Fibroblast of lung (primary cell): ENCODE results near the gene ZP1. TPM values are rescaled to one million over a fixed set of nuclear protein-coding genes. Genes with fewer than 3 reads are reported as not detected.

ENCODE experiments used
- DNase-seq, 2 donors: peaks; one replicate each; pipeline versions ENCODE4 v3.0.0 to v3.0.0-alpha.2; 2010; ENCODE audit warnings: low read depth in 2 of 2
- H2AFZ ChIP-seq: 2 replicates; pipeline ENCODE4 v1.5.1; 2012; ENCODE audit warnings: low read length, control low read depth, inconsistent platforms
- H3K27ac ChIP-seq: 2 replicates; pipeline ENCODE4 v1.5.1; 2011; ENCODE audit warnings: low read length, control low read depth; ENCODE audit not compliant: insufficient read depth
- H3K27me3 ChIP-seq: 2 replicates; pipeline ENCODE4 v1.5.1; 2011; ENCODE audit warnings: mild to moderate bottlenecking, low read length; ENCODE audit not compliant: control insufficient read depth, insufficient read depth
- H3K36me3 ChIP-seq: 2 replicates; pipeline ENCODE4 v1.5.1; 2011; ENCODE audit warnings: low read length; ENCODE audit not compliant: control insufficient read depth, insufficient read depth
- H3K4me1 ChIP-seq: 2 replicates; pipeline ENCODE4 v1.5.1; 2011; ENCODE audit warnings: low read length; ENCODE audit not compliant: control insufficient read depth, insufficient read depth; ENCODE audit errors: extremely low read depth
- H3K4me2 ChIP-seq: 2 replicates; pipeline ENCODE4 v1.5.1; 2011; ENCODE audit warnings: low read length, control low read depth; ENCODE audit not compliant: insufficient read depth; ENCODE audit errors: extremely low read depth
- H3K4me3 ChIP-seq, 4 experiments: fragments of 200-600 bp in 1 of 4; sonication (generic) in 1 of 4; replicated peaks in 1 of 4; 2 replicates each; pipeline ENCODE4 v1.5.1; 2011 to 2016; ENCODE audit warnings: low read length in 4 of 4, low read depth in 3 of 4, mild to moderate bottlenecking in 3 of 4, control low read depth in 2 of 4, inconsistent platforms in 1 of 4, mixed read lengths in 1 of 4; ENCODE audit not compliant: insufficient read depth in 1 of 4; ENCODE audit errors: control extremely low read depth in 1 of 4
- H3K79me2 ChIP-seq: 2 replicates; pipeline ENCODE4 v1.5.1; 2012; ENCODE audit warnings: mild to moderate bottlenecking, low read length, inconsistent platforms; ENCODE audit not compliant: control insufficient read depth, insufficient read depth
- H3K9ac ChIP-seq: 2 replicates; pipeline ENCODE4 v1.5.1; 2011; ENCODE audit warnings: mild to moderate bottlenecking, low read length, control low read depth; ENCODE audit not compliant: insufficient read depth
- H3K9me3 ChIP-seq: 2 replicates; pipeline ENCODE4 v1.5.1; 2012; ENCODE audit warnings: low read depth, low read length; ENCODE audit not compliant: control insufficient read depth, insufficient read depth
- H4K20me1 ChIP-seq: 2 replicates; pipeline ENCODE4 v1.5.1; 2011; ENCODE audit warnings: low read length; ENCODE audit not compliant: control insufficient read depth, insufficient read depth; ENCODE audit errors: extremely low read depth
- EZH2 ChIP-seq: IDR thresholded peaks from 2 replicates; pipeline ENCODE4 v1.5.1; 2012; ENCODE audit warnings: low read length, control low read depth, mild to moderate bottlenecking; ENCODE audit errors: missing control alignments
- polyA plus RNA-seq, 2 donors: library from polyadenylated mRNA; depleted of rRNA in 1 of 2; stranded (reverse) in 1 of 2; unstranded in 1 of 2; fragments of >200 nt; gene quantifications; 2 replicates each; pipeline ENCODE4 v1.2.1, GENCODE V29; 2011 to 2012; ENCODE audit warnings: missing spikeins in 1 of 2
- total RNA-seq: library from RNA; depleted of rRNA; stranded (reverse); fragments of >200 nt; gene quantifications from 2 replicates; pipeline ENCODE4 v1.2.1, GENCODE V29; 2014
- TF ChIP-seq, protein P1 (sequence below), 2 donors: IDR thresholded peaks in 1 of 2; conservative IDR thresholded peaks in 1 of 2; 1 replicate in 1 of 2; 2 replicates in 1 of 2; pipeline ENCODE4 v1.5.1; 2011 to 2012; ENCODE audit warnings: low read length in 2 of 2, control low read depth in 1 of 2, inconsistent platforms in 1 of 2, low read depth in 1 of 2, mild to moderate bottlenecking in 1 of 2

The ZP1 gene
- total and polyA plus RNA-seq, 2 donors (not counting 1 experiment from before 2014, with no cell fraction given), result 0.62 TPM; not detected in 1

DNA sequence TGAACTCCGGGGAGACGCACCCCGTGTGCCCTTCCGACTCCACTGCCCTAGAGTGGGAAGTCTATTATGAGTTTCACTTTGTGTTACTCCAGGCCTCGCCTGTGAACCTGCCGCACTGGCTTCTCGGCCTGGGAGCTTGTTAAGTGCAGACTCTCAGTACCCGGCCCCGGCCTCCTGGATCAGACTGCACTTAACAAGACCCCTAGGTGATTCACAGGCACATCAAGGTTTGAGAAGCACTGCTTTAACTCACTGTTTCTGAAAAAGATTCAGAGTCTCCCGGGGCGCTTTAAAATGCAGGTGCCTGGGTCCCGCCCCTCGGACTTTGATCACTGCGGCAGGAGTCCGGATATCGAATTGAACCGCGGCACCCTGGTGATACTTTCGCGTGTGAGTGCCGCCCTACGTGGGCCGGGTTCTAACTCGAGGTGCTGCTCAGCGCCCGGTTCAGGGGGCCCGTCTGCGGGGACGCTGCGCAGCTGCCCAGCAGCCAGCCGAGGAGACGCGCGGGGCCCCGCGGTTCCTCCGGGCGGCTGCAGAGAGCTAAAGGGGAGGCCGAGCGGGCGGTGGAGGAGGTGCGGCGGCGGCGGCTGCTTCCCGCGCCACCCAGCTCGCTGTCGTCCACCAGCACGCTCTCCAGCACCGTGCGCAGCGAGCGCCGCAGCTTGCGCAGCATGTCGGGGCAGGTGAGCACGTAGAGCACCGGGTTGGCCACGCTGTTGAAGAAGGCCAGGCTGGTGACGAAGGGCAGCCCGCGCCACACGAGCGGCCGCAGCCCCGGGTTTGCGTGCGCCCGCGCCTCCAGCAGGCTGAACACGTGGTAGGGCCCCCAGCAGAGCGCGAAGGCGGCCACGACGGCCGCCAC, 15.0 kb upstream of the ZP1 start:
- no peak overlapping the region for H2AFZ ChIP-seq
- H4K20me1 ChIP-seq, result no peaks in the 10 kb centered on the region
- H3K4me3 ChIP-seq, result no peak overlapping the region
- H3K79me2 ChIP-seq, result no peaks in the 10 kb centered on the region
- DNase-seq, result no peak
- no peaks in the 10 kb centered on the region for H3K9me3 ChIP-seq
- no peak for TF ChIP-seq EZH2
- TF ChIP-seq, protein P1, sequence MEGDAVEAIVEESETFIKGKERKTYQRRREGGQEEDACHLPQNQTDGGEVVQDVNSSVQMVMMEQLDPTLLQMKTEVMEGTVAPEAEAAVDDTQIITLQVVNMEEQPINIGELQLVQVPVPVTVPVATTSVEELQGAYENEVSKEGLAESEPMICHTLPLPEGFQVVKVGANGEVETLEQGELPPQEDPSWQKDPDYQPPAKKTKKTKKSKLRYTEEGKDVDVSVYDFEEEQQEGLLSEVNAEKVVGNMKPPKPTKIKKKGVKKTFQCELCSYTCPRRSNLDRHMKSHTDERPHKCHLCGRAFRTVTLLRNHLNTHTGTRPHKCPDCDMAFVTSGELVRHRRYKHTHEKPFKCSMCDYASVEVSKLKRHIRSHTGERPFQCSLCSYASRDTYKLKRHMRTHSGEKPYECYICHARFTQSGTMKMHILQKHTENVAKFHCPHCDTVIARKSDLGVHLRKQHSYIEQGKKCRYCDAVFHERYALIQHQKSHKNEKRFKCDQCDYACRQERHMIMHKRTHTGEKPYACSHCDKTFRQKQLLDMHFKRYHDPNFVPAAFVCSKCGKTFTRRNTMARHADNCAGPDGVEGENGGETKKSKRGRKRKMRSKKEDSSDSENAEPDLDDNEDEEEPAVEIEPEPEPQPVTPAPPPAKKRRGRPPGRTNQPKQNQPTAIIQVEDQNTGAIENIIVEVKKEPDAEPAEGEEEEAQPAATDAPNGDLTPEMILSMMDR (conservative IDR thresholded peaks at IDR 0.05 in 1 of 2, IDR thresholded peaks at IDR 0.05 in 1 of 2; ENCODE audit: low read depth in 1 of 2, low read length in 2 of 2), result no peak
- no peak overlapping the region for H3K9ac ChIP-seq
- H3K4me2 ChIP-seq, result no peak overlapping the region
- no peaks in the 10 kb centered on the region for H3K27me3 ChIP-seq
- peaks cover 14% of the 10 kb centered on the region for H3K36me3 ChIP-seq
- no peak overlapping the region for H3K27ac ChIP-seq
- no peaks in the 10 kb centered on the region for H3K4me1 ChIP-seq

DNA sequence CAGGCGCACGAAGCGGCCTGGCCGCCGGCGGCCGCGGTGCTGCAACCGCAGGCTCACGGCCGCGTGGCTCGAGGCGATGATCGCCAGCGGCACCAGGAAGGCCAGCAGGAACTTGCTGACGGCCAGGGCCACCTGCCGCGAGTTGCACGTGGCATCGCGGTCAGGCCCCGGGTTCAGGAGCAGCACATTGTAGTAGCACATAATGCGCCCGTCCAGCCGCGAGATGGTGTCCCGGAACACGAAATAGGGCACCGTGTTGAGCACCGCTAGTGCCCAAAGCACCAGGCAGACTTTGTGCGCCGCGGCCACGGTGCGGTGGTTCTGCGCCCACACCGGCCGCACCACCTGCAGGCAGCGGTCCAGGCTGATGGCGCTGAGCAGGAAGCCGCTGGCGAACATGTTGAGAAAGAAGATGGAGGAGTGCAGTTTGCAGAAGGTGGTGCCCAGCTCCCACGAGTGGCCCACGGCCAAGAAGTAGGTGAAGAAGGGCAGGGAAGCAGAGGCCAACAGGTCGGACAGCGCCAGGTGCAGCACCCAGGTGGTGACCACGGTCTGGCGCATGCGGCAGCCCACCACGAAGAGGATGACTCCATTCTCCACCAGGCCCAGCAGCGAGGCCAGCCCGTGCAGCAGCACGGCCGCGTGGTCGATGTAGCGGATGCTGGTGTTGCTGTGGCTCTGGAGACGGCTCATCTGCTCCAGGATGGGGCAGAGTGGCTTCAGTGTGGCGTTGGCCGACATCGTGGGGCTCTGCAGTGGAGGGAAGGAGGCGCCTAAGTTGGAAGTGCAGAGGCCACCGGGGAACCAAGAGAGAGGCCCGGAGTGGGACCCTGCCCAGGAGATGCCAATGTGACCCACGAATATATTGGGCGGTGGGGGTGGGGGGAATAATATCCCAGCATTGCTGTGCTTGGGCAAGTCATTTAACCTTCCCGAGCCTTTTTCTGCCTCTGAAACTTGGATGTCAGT, 14.1 kb upstream of the ZP1 start:
- TF ChIP-seq EZH2, result no peak
- TF ChIP-seq, protein P1 (conservative IDR thresholded peaks at IDR 0.05 in 1 of 2, IDR thresholded peaks at IDR 0.05 in 1 of 2; ENCODE audit: low read depth in 1 of 2, low read length in 2 of 2), result no peak
- Histone ChIP-seq H3K36me3 (peaks cover 14% of the 10 kb centered on the region), H3K9ac (no peak overlapping the region), H3K9me3 (no peaks in the 10 kb centered on the region), H3K27me3 (no peaks in the 10 kb centered on the region), H4K20me1 (no peaks in the 10 kb centered on the region), H2AFZ (no peak overlapping the region), H3K4me3 (no peak overlapping the region), H3K79me2 (no peaks in the 10 kb centered on the region), H3K27ac (no peak overlapping the region), H3K4me1 (no peaks in the 10 kb centered on the region), H3K4me2 (no peak overlapping the region)
- no peak for DNase-seq
